ENCODE measurements around the gene TMEM145.
"Not testable (repeated sequence)": the region's sequence is repeated elsewhere in the genome, so short reads cannot be mapped to it uniquely, and the experiment has no call there.

The TMEM145 gene

DNA sequence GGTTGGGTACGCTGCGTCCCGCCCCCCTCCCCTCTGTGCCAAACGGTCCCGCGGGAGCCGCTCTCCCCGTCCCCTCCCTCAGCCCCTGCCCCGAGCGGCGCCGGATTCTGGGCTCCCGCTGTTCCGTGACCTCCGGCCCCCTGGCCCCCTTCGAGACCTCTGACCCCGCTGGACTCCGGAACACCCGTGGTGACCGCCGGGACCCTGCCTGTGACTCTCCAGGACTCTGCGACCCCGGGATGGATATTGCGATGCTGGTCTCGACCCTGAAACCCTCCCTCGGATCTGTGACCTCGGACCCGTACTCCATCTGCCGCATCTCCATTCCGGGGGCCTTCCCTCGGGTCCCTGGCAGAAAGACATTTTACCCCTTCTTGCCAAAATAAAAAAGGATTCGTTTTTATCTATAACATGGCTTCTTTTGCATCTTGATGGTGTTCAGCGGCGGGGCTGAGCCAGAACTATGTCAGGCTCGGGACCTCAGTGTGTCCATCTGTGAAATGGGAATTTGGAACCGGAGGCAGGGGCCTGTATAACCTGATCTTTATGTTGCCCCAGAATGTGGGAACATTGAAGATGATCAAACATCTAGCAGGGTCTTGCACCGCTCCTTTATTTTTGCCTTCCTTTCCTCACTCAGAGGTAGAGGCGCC is 11.7 kb downstream of the TMEM145 start:
- no peak for DNase-seq
- TF ChIP-seq GATA1 (IDR thresholded peaks at IDR 0.05; ENCODE audit: low read depth, low read length), result no peak
- TF ChIP-seq POLR2A (IDR thresholded peaks at IDR 0.05; ENCODE audit: low read length), result no peak

DNA sequence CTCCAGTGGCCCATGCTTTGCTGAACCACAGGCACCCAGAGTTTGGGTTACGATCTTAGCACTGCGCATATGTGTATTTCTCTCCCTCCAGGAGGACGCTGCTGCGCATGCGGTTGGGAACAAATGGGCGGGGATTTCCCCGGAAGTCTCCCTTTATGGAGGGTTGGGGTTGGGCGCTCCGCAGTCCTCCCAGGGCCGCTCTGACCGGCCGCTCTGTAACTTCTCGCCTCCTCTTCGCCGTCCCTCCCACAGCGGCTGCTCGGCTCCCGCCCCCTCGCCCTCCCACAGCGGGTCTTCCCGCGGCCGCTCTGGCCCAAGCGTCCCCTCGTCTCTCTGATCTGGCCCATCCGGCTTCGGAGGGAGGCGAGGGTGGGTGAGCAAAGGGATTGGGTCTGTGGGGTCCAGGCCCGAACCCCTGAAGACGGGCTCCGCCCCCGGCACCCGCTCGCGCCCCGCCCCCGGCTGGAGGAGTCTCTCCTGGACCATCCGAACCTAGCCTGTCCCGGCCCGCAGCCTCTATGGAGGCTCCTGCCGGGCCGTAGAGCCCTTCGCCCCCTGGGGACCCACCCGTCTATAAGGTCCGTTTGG is 12.3 kb downstream of the TMEM145 start, which contains the start of gene MEGF8:
Gene MEGF8, plus strand, starts transcription at position 328 of the 588 bp plus-strand sequence. CDS start 609 bp downstream, outside the sequence.
- DNase-seq, result peak; percentile 98 to 99

GRCh38 chr19:42325896-42326771 is 13.0 kb downstream of the TMEM145 start:
- peak; percentile 48 to 54 for DNase-seq
- TF ChIP-seq GATA1 (IDR thresholded peaks at IDR 0.05; ENCODE audit: low read depth, low read length), result no peak
- no peak for TF ChIP-seq POLR2A (IDR thresholded peaks at IDR 0.05; ENCODE audit: low read length)

More for the DNA sequence above, 12.3 kb downstream of the TMEM145 start, which contains the start of gene MEGF8:
- no peak for TF ChIP-seq GATA1 (IDR thresholded peaks at IDR 0.05; ENCODE audit: low read depth, low read length)
- TF ChIP-seq POLR2A (IDR thresholded peaks at IDR 0.05; ENCODE audit: low read length), result peak; percentile 53

GRCh38 chr19:42326969-42327368 is 13.9 kb downstream of the TMEM145 start:
- no peak for TF ChIP-seq GATA1 (IDR thresholded peaks at IDR 0.05; ENCODE audit: low read depth, low read length)
- TF ChIP-seq POLR2A (IDR thresholded peaks at IDR 0.05; ENCODE audit: low read length), result no peak
- no peak for DNase-seq

DNA sequence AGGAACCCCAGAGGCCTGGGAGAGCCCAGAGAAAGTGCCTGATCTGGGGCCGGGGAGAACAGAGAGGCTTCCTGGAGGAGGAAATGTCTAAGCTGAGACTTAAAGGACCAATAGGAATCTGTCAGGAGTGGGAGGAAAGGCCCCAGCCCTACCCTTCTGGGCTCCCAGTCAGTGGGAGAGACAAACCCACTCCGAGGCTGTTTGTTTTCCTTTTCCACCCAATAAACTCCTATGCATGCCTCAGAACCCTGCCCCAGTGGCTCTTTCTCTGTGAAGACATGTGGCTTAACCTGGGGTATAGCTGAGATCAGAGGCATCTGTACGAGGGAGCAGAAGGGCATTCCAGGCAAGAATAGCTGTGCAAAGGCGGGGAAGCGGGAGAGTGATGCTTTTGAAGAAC is 14.3 kb downstream of the TMEM145 start:
- no peak for DNase-seq
- TF ChIP-seq GATA1 (IDR thresholded peaks at IDR 0.05; ENCODE audit: low read depth, low read length), result no peak
- TF ChIP-seq POLR2A (IDR thresholded peaks at IDR 0.05; ENCODE audit: low read length), result no peak

DNA sequence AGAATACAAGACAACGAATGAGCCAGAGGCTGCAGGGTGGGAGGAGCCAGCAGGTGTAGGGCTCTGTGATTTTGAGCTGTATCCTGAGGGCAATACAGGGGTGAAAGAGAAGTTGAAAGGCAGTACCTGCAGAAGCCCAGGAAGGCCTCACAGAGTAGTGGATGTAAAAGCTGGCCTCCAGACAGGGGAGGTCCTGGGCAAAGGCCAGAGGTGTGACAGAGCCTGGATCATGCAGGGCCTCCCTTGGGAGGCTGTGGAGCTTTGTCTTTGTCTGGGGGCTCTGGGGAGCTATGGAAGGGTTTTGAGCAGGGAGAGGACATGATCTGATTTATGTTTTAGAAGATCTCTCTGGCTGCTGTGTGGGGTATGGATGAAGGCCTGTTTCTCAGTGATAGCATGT is 15.0 kb downstream of the TMEM145 start:
- TF ChIP-seq GATA1 (IDR thresholded peaks at IDR 0.05; ENCODE audit: low read depth, low read length) (no peak), POLR2A (IDR thresholded peaks at IDR 0.05; ENCODE audit: low read length) (no peak)
- no peak for DNase-seq

DNA sequence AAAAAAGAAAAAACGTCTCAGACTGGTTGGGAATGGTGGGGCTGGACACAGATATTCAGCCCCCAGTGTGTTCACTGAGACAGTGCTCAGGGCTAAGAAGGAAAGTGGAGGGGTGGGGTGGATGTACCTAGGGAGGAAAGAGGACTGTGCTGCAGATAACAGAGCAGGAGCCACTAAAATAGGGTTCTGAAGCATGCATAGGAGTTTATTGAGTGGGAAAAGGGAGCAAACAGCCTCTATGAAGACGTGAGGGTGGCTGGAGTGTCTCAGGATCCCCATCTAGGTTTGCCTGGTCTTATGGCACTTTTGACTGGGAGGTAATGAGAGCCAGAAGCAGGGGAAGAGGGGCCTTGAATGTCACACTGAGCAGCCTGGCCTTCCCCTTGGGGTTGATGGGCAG is 15.7 kb downstream of the TMEM145 start:
- no peak for DNase-seq
- TF ChIP-seq GATA1 (IDR thresholded peaks at IDR 0.05; ENCODE audit: low read depth, low read length) (no peak), POLR2A (IDR thresholded peaks at IDR 0.05; ENCODE audit: low read length) (no peak)

GRCh38 chr19:42330241-42330711 is 17.2 kb downstream of the TMEM145 start:
- TF ChIP-seq GATA1 (IDR thresholded peaks at IDR 0.05; ENCODE audit: low read depth, low read length) (no peak), POLR2A (IDR thresholded peaks at IDR 0.05; ENCODE audit: low read length) (no peak)
- DNase-seq, result no peak

DNA sequence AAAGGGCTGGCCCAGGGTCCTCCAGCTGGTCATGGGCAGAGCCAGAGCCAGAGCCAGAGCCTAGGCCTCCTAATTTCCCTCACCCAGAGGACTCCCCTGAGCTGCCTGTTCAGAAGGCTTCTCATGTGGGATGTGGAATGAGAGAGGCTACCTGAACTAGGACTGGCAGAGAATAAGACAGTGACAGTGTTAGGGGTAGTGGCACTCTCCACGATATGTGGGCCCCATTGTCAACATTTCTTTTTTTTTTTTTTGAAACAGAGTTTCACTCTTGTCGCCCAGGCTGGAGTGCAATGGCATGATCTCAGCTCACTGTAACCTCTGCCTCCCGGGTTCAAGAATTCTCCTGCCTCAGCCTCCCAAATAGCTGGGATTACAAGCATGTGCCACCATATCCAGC is 18.2 kb downstream of the TMEM145 start:
- DNase-seq, result not testable (repeated sequence)

DNA sequence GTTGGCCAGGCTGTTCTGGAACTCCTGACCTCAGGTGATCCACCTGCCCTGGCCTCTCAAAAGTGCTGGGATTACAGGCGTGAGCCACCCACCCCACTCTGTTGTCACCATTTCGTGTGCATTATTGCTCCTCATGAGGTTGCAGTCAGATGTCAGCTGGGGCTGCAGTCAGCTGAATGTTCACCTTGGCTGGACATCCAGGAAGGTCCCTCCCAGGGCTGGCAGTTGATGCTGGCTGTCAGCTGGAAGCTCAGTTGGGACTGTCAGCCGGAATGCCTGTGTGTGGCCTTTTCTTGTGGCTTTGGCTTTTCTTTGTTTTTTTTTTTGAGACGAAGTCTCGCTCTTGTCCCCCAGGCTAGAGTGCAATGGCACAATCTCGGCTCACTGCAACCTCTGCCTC is 18.9 kb downstream of the TMEM145 start:
- no peak for DNase-seq
- TF ChIP-seq POLR2A (IDR thresholded peaks at IDR 0.05; ENCODE audit: low read length) (no peak), GATA1 (IDR thresholded peaks at IDR 0.05; ENCODE audit: low read depth, low read length) (no peak)

DNA sequence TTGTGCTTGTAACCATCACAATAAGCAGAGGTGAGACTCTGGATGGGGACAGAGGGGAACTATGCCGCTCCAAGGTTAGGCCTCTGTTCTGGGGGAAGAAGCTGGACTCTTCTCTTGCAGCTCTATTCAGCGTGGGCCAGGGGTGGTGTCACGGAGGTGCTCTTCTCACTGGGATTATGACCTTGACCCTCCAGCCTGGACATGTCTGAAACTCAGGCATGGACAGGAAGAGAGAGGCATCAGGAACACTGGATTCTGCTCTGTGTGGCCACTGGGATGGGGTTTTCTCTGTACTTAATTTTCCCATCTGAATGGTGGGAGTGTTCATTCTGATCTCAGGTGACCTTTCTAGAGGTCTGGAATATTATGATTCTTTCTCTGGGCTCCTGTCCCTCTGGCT is 19.9 kb downstream of the TMEM145 start:
- DNase-seq, result no peak
- TF ChIP-seq POLR2A (IDR thresholded peaks at IDR 0.05; ENCODE audit: low read length), result no peak
- no peak for TF ChIP-seq GATA1 (IDR thresholded peaks at IDR 0.05; ENCODE audit: low read depth, low read length)

DNA sequence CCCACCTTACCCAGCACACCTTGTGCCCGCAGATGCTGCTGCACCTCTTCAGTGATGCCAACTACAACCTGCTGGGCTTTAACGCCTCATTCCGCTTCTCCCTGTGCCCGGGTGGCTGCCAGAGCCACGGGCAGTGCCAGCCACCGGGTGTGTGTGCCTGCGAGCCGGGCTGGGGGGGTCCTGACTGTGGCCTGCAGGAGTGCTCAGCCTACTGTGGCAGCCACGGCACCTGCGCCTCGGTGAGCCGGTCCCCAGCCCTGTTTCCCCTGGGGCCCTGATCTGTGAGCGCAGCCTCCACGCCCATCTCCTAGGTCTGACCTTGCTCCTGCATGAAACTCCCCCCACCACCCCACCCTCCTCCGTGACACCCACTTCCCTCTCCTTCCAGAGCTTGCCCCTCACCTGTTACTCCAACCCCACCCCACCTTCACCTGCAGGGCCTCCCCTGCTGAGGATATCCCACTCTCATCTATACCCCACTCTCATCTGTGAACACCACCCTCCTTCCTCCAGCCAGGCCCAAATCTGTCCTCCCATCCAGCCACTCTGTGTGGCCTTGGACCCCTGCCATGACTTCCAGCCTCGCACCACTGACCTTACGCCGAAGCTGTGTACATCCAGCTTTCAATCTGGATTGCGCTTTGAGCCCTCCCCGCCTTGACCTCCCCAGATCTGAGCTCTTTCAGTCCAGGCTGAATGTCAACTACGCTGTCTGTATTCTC is 21.0 kb downstream of the TMEM145 start:
- TF ChIP-seq POLR2A (IDR thresholded peaks at IDR 0.05; ENCODE audit: low read length), result no peak
- no peak for TF ChIP-seq GATA1 (IDR thresholded peaks at IDR 0.05; ENCODE audit: low read depth, low read length)
- DNase-seq, result no peak

DNA sequence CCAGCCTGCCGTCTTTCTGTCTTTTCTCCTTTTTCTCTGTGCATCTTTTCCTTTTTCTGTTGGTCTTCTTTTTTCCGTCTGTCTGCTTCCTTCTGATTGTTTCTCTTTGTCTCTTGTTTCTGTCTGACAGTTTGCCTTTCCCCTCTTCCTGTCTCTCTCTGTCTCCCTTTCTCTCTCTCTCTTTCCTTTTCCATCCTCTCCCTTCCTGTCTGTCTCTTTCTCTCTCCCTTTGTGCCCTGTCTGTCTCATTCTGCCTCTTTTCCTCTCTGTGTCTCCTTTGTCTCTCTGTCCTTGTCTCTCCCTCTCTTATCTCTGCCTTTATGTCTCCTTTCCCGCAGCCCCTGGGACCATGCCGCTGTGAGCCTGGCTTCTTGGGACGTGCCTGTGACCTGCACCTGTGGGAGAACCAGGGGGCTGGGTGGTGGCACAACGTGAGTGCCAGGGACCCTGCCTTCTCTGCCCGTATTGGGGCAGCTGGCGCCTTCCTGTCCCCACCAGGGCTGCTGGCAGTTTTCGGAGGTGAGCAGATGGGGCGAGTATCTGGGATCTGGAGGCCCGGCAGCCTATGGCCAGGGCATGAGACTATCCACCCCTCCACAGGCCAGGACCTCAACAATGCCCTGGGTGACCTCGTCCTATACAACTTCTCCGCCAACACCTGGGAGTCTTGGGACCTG is 21.7 kb downstream of the TMEM145 start:
- no peak for TF ChIP-seq GATA1 (IDR thresholded peaks at IDR 0.05; ENCODE audit: low read depth, low read length)
- no peak for TF ChIP-seq POLR2A (IDR thresholded peaks at IDR 0.05; ENCODE audit: low read length)
- no peak for DNase-seq

All from erythroblast (primary cell).